ENCODE results near the gene OSBPL10. TPM values are rescaled to one million over a fixed set of nuclear protein-coding genes. Genes with fewer than 3 reads are reported as not detected.

OSBPL10 gene
- total RNA-seq, 1 experiment from 2014 or later: 2.3 TPM

DNA sequence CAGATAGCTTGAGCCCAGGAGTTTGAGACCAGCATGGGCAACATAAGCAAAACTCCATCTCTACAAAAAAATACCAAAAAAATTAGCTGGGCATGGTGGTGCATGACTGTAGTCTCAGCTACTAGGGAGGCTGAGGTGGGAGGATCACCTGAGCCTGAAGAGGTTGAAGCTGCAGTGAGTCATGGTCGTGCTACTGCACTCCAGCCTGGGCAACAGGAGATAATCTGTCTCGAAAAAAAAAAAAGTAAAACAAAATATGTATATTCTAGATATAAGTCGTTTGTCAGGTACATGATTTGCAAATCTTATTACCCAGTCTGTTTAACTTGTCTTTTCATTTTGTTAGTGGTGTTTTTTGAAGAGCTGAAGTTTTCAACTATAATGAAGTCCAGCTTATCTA lies 40.7 kb upstream of the OSBPL10 start:
- POLR2A ChIA-PET (ENCODE audit: low non-redundant PET): no interaction called here

DNA sequence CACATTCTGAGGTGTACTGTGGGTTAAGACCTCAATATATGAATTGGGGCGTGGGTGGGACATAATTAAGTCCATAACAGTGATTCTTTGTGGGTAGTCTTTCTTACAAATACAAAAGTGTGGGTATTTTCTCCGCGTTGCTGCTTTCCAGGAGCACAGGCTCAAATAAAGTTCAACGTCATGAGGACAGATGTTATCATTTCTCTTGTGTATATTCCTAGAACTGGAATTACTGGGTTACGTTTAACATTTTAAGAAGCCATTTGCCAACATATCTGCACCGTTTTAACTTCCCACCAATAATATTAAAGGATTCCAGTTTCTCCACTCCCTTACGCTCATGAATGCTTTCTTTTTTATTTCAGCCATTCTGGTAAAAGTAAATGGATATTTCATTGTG lies 40.1 kb upstream of the OSBPL10 start:
- ChIA-PET POLR2A (ENCODE audit: low non-redundant PET) (no interaction called here), CTCF (no interaction called here)
- no TSS peak for BruUV-seq (replicated peaks)
- Histone ChIP-seq H3K27me3 (replicated peaks; ENCODE audit: insufficient read depth, low read depth, low read length, poor library complexity) (no peaks in the 10 kb centered on the region), H3K9me3 (ENCODE audit: low read depth, low read length, poor library complexity, severe bottlenecking) (no peaks in the 10 kb centered on the region), H3K4me1 (ENCODE audit: insufficient read depth, low read length, poor library complexity, severe bottlenecking) (no peaks in the 10 kb centered on the region), H3K4me3 (ENCODE audit: low read depth, low read length, poor library complexity, severe bottlenecking) (no peak overlapping the region), H3K36me3 (ENCODE audit: insufficient read depth, low read length, poor library complexity, severe bottlenecking) (no peaks in the 10 kb centered on the region), H3K27ac (ENCODE audit: low read depth, low read length, poor library complexity, severe bottlenecking) (no peak overlapping the region)
- intact Hi-C loops (cut with micrococcal nuclease; ENCODE audit: unreplicated experiment): no loop called here
- TF ChIP-seq, protein P1, sequence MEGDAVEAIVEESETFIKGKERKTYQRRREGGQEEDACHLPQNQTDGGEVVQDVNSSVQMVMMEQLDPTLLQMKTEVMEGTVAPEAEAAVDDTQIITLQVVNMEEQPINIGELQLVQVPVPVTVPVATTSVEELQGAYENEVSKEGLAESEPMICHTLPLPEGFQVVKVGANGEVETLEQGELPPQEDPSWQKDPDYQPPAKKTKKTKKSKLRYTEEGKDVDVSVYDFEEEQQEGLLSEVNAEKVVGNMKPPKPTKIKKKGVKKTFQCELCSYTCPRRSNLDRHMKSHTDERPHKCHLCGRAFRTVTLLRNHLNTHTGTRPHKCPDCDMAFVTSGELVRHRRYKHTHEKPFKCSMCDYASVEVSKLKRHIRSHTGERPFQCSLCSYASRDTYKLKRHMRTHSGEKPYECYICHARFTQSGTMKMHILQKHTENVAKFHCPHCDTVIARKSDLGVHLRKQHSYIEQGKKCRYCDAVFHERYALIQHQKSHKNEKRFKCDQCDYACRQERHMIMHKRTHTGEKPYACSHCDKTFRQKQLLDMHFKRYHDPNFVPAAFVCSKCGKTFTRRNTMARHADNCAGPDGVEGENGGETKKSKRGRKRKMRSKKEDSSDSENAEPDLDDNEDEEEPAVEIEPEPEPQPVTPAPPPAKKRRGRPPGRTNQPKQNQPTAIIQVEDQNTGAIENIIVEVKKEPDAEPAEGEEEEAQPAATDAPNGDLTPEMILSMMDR (conservative IDR thresholded peaks at IDR 0.05; ENCODE audit: low read depth, low read length): no peak
- TF ChIP-seq EZH2 (IDR thresholded peaks at IDR 0.05; ENCODE audit: borderline replicate concordance, low read depth, low read length, poor library complexity, severe bottlenecking): no peak
- DNase-seq (ENCODE audit: low spot score): no peak

More for the DNA sequence above, 40.7 kb upstream of the OSBPL10 start:
- intact Hi-C loops (cut with micrococcal nuclease; ENCODE audit: unreplicated experiment): no loop called here
- no TSS peak for BruUV-seq (replicated peaks)
- CTCF ChIA-PET: no interaction called here
- Histone ChIP-seq H3K9me3 (ENCODE audit: low read depth, low read length, poor library complexity, severe bottlenecking) (no peaks in the 10 kb centered on the region), H3K27ac (ENCODE audit: low read depth, low read length, poor library complexity, severe bottlenecking) (no peak overlapping the region), H3K36me3 (ENCODE audit: insufficient read depth, low read length, poor library complexity, severe bottlenecking) (no peaks in the 10 kb centered on the region), H3K4me1 (ENCODE audit: insufficient read depth, low read length, poor library complexity, severe bottlenecking) (no peaks in the 10 kb centered on the region), H3K4me3 (ENCODE audit: low read depth, low read length, poor library complexity, severe bottlenecking) (no peak overlapping the region), H3K27me3 (replicated peaks; ENCODE audit: insufficient read depth, low read depth, low read length, poor library complexity) (no peaks in the 10 kb centered on the region)
- DNase-seq (ENCODE audit: low spot score): no peak
- TF ChIP-seq EZH2 (IDR thresholded peaks at IDR 0.05; ENCODE audit: borderline replicate concordance, low read depth, low read length, poor library complexity, severe bottlenecking): no peak
- TF ChIP-seq, protein P1 (conservative IDR thresholded peaks at IDR 0.05; ENCODE audit: low read depth, low read length): no peak

GRCh38 chr3:32018757-32019564 lies 37.9 kb upstream of the OSBPL10 start:
- no peaks in the 10 kb centered on the region for H3K27me3 ChIP-seq (replicated peaks; ENCODE audit: insufficient read depth, low read depth, low read length, poor library complexity)
- intact Hi-C loops (cut with micrococcal nuclease; ENCODE audit: unreplicated experiment): no loop called here
- ChIA-PET POLR2A (ENCODE audit: low non-redundant PET) (no interaction called here), CTCF (interaction anchor here (0.6 to 1.1 kb wide), 4 partner anchors 125 to 408 kb away, joined by 3 to 4 read pairs (median 4); no protein-coding TSS in a partner anchor)
- no peak overlapping the region for H3K27ac ChIP-seq (ENCODE audit: low read depth, low read length, poor library complexity, severe bottlenecking)
- BruUV-seq (replicated peaks): no TSS peak
- H3K4me1 ChIP-seq (ENCODE audit: insufficient read depth, low read length, poor library complexity, severe bottlenecking): no peaks in the 10 kb centered on the region
- TF ChIP-seq, protein P1 (conservative IDR thresholded peaks at IDR 0.05; ENCODE audit: low read depth, low read length): peak; percentile 72
- TF ChIP-seq EZH2 (IDR thresholded peaks at IDR 0.05; ENCODE audit: borderline replicate concordance, low read depth, low read length, poor library complexity, severe bottlenecking): no peak
- no peak overlapping the region for H3K4me3 ChIP-seq (ENCODE audit: low read depth, low read length, poor library complexity, severe bottlenecking)
- DNase-seq (ENCODE audit: low spot score): peak; percentile 64
- H3K36me3 ChIP-seq (ENCODE audit: insufficient read depth, low read length, poor library complexity, severe bottlenecking): no peaks in the 10 kb centered on the region
- H3K9me3 ChIP-seq (ENCODE audit: low read depth, low read length, poor library complexity, severe bottlenecking): no peaks in the 10 kb centered on the region
